ENCODE data around the gene GXYLT2.

Gene GXYLT2

DNA sequence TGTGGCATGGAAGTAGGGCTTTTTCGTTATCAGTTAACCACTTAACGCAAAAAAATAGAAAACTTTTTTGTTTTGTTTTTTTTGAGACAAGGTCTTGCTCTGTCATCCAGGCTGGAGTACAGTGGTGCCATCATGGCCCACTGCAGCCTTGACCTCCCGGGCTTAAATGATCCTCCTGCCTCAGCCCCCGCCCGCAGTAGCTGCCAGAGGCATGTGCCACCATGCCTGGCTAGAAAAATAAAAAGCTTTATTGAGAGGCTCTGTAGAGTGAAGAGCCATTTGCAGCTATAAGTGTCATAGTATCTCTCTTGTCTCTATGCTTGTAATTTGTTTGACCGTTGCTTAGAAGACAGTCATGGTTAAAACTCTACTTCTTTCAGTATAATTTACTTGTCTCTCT lies 122.3 kb downstream of the GXYLT2 start:
- ChIA-PET POLR2A (no interaction called here), CTCF (interaction anchor here (0.6 to 1.1 kb wide), 4 partner anchors 10 to 1231 kb away, joined by 3 to 4 read pairs (median 4); no protein-coding TSS in a partner anchor)
- Histone ChIP-seq H3K4me1 (ENCODE audit: control insufficient read depth, insufficient read depth, low read length) (peaks cover 7% of the 10 kb centered on the region; the same call in 1 of the 2 replicates), H3K27ac (ENCODE audit: extremely low read depth, low read depth, low read length) (no peak overlapping the region), H3K36me3 (ENCODE audit: control insufficient read depth in 2 of 2, insufficient read depth in 1 of 2, low read length in 2 of 2) (peaks cover 6 to 37% of the 10 kb centered on the region in 2 experiments; a peak in 2 of 3 replicates), H3K9me3 (ENCODE audit: control insufficient read depth, insufficient read depth, low read depth, low read length) (no peaks in the 10 kb centered on the region), H3K4me3 (ENCODE audit: low read depth, low read length) (no peak overlapping the region)
- TF ChIP-seq KLF16 (tag by site-specific recombination; IDR thresholded peaks at IDR 0.05) (no peak), YY2 (tag by site-specific recombination; IDR thresholded peaks at IDR 0.05) (no peak), PRDM6 (tag by site-specific recombination; IDR thresholded peaks at IDR 0.05) (no peak), SP3 (tag by site-specific recombination; IDR thresholded peaks at IDR 0.05) (no peak), ZNF48 (tag by site-specific recombination; IDR thresholded peaks at IDR 0.05) (no peak), ZNF19 (tag by site-specific recombination; IDR thresholded peaks at IDR 0.05; ENCODE audit: low read depth) (no peak), ZNF341 (tag by site-specific recombination; IDR thresholded peaks at IDR 0.05; ENCODE audit: low read depth) (no peak), ZNF274 (IDR thresholded peaks at IDR 0.05; ENCODE audit: low read length) (no peak), ZNF274 (tag by site-specific recombination; IDR thresholded peaks at IDR 0.05; ENCODE audit: borderline replicate concordance) (no peak), ZNF391 (tag by site-specific recombination; IDR thresholded peaks at IDR 0.05; ENCODE audit: borderline replicate concordance, low read depth) (no peak), ZNF133 (tag by site-specific recombination; IDR thresholded peaks at IDR 0.05) (no peak), SETDB1 (IDR thresholded peaks at IDR 0.05; ENCODE audit: insufficient read length, low read length) (no peak), ZBTB17 (tag by site-specific recombination; IDR thresholded peaks at IDR 0.05) (no peak), ZNF501 (tag by site-specific recombination; IDR thresholded peaks at IDR 0.05) (no peak), ZNF280D (tag by site-specific recombination; IDR thresholded peaks at IDR 0.05) (no peak)
- TF ChIP-seq, protein P1, sequence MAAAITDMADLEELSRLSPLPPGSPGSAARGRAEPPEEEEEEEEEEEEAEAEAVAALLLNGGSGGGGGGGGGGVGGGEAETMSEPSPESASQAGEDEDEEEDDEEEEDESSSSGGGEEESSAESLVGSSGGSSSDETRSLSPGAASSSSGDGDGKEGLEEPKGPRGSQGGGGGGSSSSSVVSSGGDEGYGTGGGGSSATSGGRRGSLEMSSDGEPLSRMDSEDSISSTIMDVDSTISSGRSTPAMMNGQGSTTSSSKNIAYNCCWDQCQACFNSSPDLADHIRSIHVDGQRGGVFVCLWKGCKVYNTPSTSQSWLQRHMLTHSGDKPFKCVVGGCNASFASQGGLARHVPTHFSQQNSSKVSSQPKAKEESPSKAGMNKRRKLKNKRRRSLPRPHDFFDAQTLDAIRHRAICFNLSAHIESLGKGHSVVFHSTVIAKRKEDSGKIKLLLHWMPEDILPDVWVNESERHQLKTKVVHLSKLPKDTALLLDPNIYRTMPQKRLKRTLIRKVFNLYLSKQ (tag by site-specific recombination; IDR thresholded peaks at IDR 0.05; ENCODE audit: borderline replicate concordance), result no peak
- TF ChIP-seq, protein P2, sequence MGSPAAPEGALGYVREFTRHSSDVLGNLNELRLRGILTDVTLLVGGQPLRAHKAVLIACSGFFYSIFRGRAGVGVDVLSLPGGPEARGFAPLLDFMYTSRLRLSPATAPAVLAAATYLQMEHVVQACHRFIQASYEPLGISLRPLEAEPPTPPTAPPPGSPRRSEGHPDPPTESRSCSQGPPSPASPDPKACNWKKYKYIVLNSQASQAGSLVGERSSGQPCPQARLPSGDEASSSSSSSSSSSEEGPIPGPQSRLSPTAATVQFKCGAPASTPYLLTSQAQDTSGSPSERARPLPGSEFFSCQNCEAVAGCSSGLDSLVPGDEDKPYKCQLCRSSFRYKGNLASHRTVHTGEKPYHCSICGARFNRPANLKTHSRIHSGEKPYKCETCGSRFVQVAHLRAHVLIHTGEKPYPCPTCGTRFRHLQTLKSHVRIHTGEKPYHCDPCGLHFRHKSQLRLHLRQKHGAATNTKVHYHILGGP (tag by site-specific recombination; IDR thresholded peaks at IDR 0.05), result no peak
- TF ChIP-seq, protein P3, sequence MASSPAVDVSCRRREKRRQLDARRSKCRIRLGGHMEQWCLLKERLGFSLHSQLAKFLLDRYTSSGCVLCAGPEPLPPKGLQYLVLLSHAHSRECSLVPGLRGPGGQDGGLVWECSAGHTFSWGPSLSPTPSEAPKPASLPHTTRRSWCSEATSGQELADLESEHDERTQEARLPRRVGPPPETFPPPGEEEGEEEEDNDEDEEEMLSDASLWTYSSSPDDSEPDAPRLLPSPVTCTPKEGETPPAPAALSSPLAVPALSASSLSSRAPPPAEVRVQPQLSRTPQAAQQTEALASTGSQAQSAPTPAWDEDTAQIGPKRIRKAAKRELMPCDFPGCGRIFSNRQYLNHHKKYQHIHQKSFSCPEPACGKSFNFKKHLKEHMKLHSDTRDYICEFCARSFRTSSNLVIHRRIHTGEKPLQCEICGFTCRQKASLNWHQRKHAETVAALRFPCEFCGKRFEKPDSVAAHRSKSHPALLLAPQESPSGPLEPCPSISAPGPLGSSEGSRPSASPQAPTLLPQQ (tag by site-specific recombination; IDR thresholded peaks at IDR 0.05), result no peak

All from HEK293 (cell line).